Body of pancreas (tissue), 4 donors: ENCODE measurements around the gene ZNF785.

Experiments
- POLR2A ChIP-seq, 3 donors: fragments of 450-650 bp; IDR thresholded peaks; one replicate each; pipeline ENCODE4 v1.6.1; 2016; ENCODE audit warnings: antibody characterized with exemption in 3 of 3, mild to moderate bottlenecking in 2 of 3
- TF ChIP-seq, protein P1 (sequence below), 7 experiments: fragments of 450-650 bp in 4 of 7; fragments of 200-600 bp in 3 of 7; sonication (generic) in 3 of 7; IDR thresholded peaks; one replicate each; pipeline ENCODE4 v1.5.1; 2016 to 2019; ENCODE audit warnings: antibody characterized with exemption in 7 of 7

DNA sequence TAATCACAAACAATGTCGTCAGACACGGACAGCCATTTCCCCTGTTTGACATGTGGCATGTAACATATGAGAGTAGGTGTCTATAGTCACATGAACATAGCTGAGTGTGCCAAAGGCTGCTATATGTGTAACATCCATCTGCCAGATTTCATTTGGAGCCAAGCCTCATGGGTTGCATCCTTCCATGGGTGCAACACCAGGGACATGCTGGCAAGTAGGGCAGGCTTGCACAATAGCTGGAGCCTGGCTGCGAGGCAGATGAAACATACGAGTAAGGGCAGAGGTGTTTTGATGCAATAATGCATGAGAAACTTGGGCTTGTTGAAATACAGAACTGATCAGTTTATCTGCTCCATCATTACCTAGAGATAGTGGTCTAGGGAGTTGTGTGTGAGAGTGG lies 33.7 kb upstream of the ZNF785 start:
- TF ChIP-seq, protein P1, sequence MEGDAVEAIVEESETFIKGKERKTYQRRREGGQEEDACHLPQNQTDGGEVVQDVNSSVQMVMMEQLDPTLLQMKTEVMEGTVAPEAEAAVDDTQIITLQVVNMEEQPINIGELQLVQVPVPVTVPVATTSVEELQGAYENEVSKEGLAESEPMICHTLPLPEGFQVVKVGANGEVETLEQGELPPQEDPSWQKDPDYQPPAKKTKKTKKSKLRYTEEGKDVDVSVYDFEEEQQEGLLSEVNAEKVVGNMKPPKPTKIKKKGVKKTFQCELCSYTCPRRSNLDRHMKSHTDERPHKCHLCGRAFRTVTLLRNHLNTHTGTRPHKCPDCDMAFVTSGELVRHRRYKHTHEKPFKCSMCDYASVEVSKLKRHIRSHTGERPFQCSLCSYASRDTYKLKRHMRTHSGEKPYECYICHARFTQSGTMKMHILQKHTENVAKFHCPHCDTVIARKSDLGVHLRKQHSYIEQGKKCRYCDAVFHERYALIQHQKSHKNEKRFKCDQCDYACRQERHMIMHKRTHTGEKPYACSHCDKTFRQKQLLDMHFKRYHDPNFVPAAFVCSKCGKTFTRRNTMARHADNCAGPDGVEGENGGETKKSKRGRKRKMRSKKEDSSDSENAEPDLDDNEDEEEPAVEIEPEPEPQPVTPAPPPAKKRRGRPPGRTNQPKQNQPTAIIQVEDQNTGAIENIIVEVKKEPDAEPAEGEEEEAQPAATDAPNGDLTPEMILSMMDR (IDR thresholded peaks at IDR 0.05) = no peak
- no peak for TF ChIP-seq POLR2A (IDR thresholded peaks at IDR 0.05)
